ENCODE data around the gene SLC37A1. TPM values are rescaled to one million over a fixed set of nuclear protein-coding genes. Genes with fewer than 3 reads are reported as not detected.
A peak's percentile ranks its signal among the peaks of the same experiment; 100 is the strongest.

Gene SLC37A1
- total and polyA plus RNA-seq, 12 donors: 1.8 to 13.2 (median 5.5) TPM

GRCh38 chr21:42576639-42577038, 63.0 kb downstream of the SLC37A1 start:
- no peak for DNase-seq
- peaks cover 0 to 6% (median 0%) of the 10 kb centered on the region in 9 donors for H3K4me1 ChIP-seq
- no peak overlapping the region for H3K27ac ChIP-seq
- H3K36me3 ChIP-seq: peaks cover 0 to 51% (median 14%) of the 10 kb centered on the region in 9 donors
- TF ChIP-seq CTCF (IDR thresholded peaks at IDR 0.05): no peak
- H3K4me3 ChIP-seq: no peak overlapping the region
- 100% methylated on average over 1 of the region's 1 CpG for WGBS, 2 donors
- H3K9me3 ChIP-seq: peaks cover 0 to 19% (median 11%) of the 10 kb centered on the region in 11 donors
- H3K27me3 ChIP-seq: no peaks in the 10 kb centered on the region
- intact Hi-C loops (cut with DNase I): loop anchor here in 1 of 10 donors (10.0 kb wide), 1 partner anchor 62 kb away; the partner anchor contains the start of gene SLC37A1
- no peak for ATAC-seq

- TF ChIP-seq CTCF (IDR thresholded peaks at IDR 0.05): no peak
- intact Hi-C loops (cut with DNase I): loop anchor here in 1 of 10 donors (10.0 kb wide), 1 partner anchor 63 kb away; the partner anchor contains the start of gene SLC37A1
- Histone ChIP-seq H3K36me3 (peaks cover 0 to 41% (median 9%) of the 10 kb centered on the region in 9 donors), H3K27ac (no peak overlapping the region), H3K27me3 (no peaks in the 10 kb centered on the region), H3K9me3 (peaks cover 0 to 19% (median 11%) of the 10 kb centered on the region in 11 donors), H3K4me1 (peaks cover 0 to 6% (median 0%) of the 10 kb centered on the region in 9 donors), H3K4me3 (no peak overlapping the region)
- ATAC-seq: no peak
- DNase-seq: no peak
- WGBS, 2 donors: 92 to 95% methylated on average over 9 of the region's 9 CpGs
Observed at GRCh38 chr21:42578034-42578433, 64.4 kb downstream of the SLC37A1 start.

GRCh38 chr21:42578761-42579415, 65.2 kb downstream of the SLC37A1 start:
- Histone ChIP-seq H3K27me3 (no peaks in the 10 kb centered on the region), H3K36me3 (peaks cover 0 to 33% (median 9%) of the 10 kb centered on the region in 9 donors), H3K9me3 (peaks cover 0 to 19% (median 11%) of the 10 kb centered on the region in 11 donors), H3K4me3 (no peak overlapping the region), H3K4me1 (peaks cover 0 to 6% (median 0%) of the 10 kb centered on the region in 9 donors), H3K27ac (no peak overlapping the region)
- DNase-seq (peak; percentile 25 to 49), ATAC-seq (peak in 6 of 8 donors; percentile 42 to 79 (median 64))
- no peak for TF ChIP-seq CTCF (IDR thresholded peaks at IDR 0.05)
- 85% methylated on average over 12 of the region's 12 CpGs for WGBS, 2 donors
- intact Hi-C loops (cut with DNase I): loop anchor here in 1 of 10 donors (10.0 kb wide), 1 partner anchor 64 kb away; the partner anchor contains the start of gene SLC37A1

- Histone ChIP-seq H3K4me1 (peaks cover 0 to 6% (median 0%) of the 10 kb centered on the region in 9 donors), H3K27ac (no peak overlapping the region), H3K36me3 (peaks cover 0 to 29% (median 9%) of the 10 kb centered on the region in 9 donors), H3K4me3 (no peak overlapping the region), H3K9me3 (peaks cover 0 to 19% (median 11%) of the 10 kb centered on the region in 11 donors), H3K27me3 (no peaks in the 10 kb centered on the region)
- DNase-seq (no peak), ATAC-seq (peak in 4 of 8 donors; percentile 5 to 30 (median 14))
- 82 to 85% methylated on average over 22 of the region's 22 CpGs for WGBS, 2 donors
- no peak for TF ChIP-seq CTCF (IDR thresholded peaks at IDR 0.05)
- intact Hi-C loops (cut with DNase I): loop anchor here in 1 of 10 donors (10.0 kb wide), 1 partner anchor 65 kb away; the partner anchor contains the start of gene SLC37A1
Observed at GRCh38 chr21:42579456-42580075, 65.9 kb downstream of the SLC37A1 start.
